Measurements from ENCODE around the gene RHD. TPM values are rescaled to one million over a fixed set of nuclear protein-coding genes. Genes with fewer than 3 reads are reported as not detected.
"Not testable (repeated sequence)": the region's sequence is repeated elsewhere in the genome, so short reads cannot be mapped to it uniquely, and the experiment has no call there.

The RHD gene
- total RNA-seq, 4 donors from 2014 or later: not detected

GRCh38 chr1:25356441-25356840 is 84.1 kb downstream of the RHD start:
- H3K27me3 ChIP-seq: no peaks in the 10 kb centered on the region
- TF ChIP-seq POLR2AphosphoS5 (IDR thresholded peaks at IDR 0.05) (no peak), CTCF (IDR thresholded peaks at IDR 0.05) (no peak), EP300 (IDR thresholded peaks at IDR 0.05; ENCODE audit: low read depth) (no peak), POLR2A (IDR thresholded peaks at IDR 0.05) (no peak)
- DNase-seq: no peak
- H3K27ac ChIP-seq: no peak overlapping the region
- no peak overlapping the region for H3K4me3 ChIP-seq
- in situ Hi-C loops (cut with MboI; ENCODE audit: low pct_ligation_motif_present in 1 of 4, low pct_unique_long_range_greater_than_20kb in 1 of 4, low sequenced_read_pairs in 3 of 4): no loop called here
- peaks cover 0 to 63% (median 30%) of the 10 kb centered on the region in 4 donors for H3K36me3 ChIP-seq
- H3K4me1 ChIP-seq: no peaks in the 10 kb centered on the region
- intact Hi-C loops (cut with DNase I; ENCODE audit: low total_unique reads): no loop called here
- no peaks in the 10 kb centered on the region for H3K9me3 ChIP-seq

GRCh38 chr1:25356848-25357247 is 84.5 kb downstream of the RHD start:
- no peaks in the 10 kb centered on the region for H3K4me1 ChIP-seq
- in situ Hi-C loops (cut with MboI; ENCODE audit: low pct_ligation_motif_present in 1 of 4, low pct_unique_long_range_greater_than_20kb in 1 of 4, low sequenced_read_pairs in 3 of 4): no loop called here

GRCh38 chr1:25360596-25361581 is 88.6 kb downstream of the RHD start:
- Histone ChIP-seq H3K4me3 (no peak overlapping the region), H3K27me3 (no peaks in the 10 kb centered on the region), H3K9me3 (no peaks in the 10 kb centered on the region), H3K27ac (peak overlapping the region in 1 of 4 donors; percentile 1), H3K4me1 (no peaks in the 10 kb centered on the region), H3K36me3 (peaks cover 0 to 40% (median 19%) of the 10 kb centered on the region in 4 donors)
- intact Hi-C loops (cut with DNase I; ENCODE audit: low total_unique reads): no loop called here
- no peak for TF ChIP-seq POLR2A (IDR thresholded peaks at IDR 0.05)
- TF ChIP-seq CTCF (IDR thresholded peaks at IDR 0.05): no peak
- TF ChIP-seq EP300 (IDR thresholded peaks at IDR 0.05; ENCODE audit: low read depth): no peak
- no peak for TF ChIP-seq POLR2AphosphoS5 (IDR thresholded peaks at IDR 0.05)
- DNase-seq: no peak
- WGBS, 2 donors (ENCODE audit: low coverage in 1 of 2): 82 to 90% methylated on average over 6 to 7 of the region's 7 CpGs
- in situ Hi-C loops (cut with MboI; ENCODE audit: low pct_ligation_motif_present in 1 of 4, low pct_unique_long_range_greater_than_20kb in 1 of 4, low sequenced_read_pairs in 3 of 4): no loop called here

More at GRCh38 chr1:25356848-25357247, 84.5 kb downstream of the RHD start:
- peaks cover 0 to 67% (median 32%) of the 10 kb centered on the region in 4 donors for H3K36me3 ChIP-seq
- no peak overlapping the region for H3K27ac ChIP-seq
- no peaks in the 10 kb centered on the region for H3K27me3 ChIP-seq
- H3K9me3 ChIP-seq: no peaks in the 10 kb centered on the region
- no peak overlapping the region for H3K4me3 ChIP-seq
- TF ChIP-seq CTCF (IDR thresholded peaks at IDR 0.05): no peak
- no peak for TF ChIP-seq EP300 (IDR thresholded peaks at IDR 0.05; ENCODE audit: low read depth)
- TF ChIP-seq POLR2A (IDR thresholded peaks at IDR 0.05): no peak
- TF ChIP-seq POLR2AphosphoS5 (IDR thresholded peaks at IDR 0.05): no peak
- WGBS, 2 donors (ENCODE audit: low coverage in 1 of 2): 100% methylated on average over 1 of the region's 1 CpG
- DNase-seq: no peak
- intact Hi-C loops (cut with DNase I; ENCODE audit: low total_unique reads): no loop called here

- no peak for TF ChIP-seq POLR2A (IDR thresholded peaks at IDR 0.05)
- no peak for TF ChIP-seq CTCF (IDR thresholded peaks at IDR 0.05)
- no peak for TF ChIP-seq POLR2AphosphoS5 (IDR thresholded peaks at IDR 0.05)
- TF ChIP-seq EP300 (IDR thresholded peaks at IDR 0.05; ENCODE audit: low read depth): no peak
- intact Hi-C loops (cut with DNase I; ENCODE audit: low total_unique reads) (no loop called here), in situ Hi-C loops (cut with MboI; ENCODE audit: low pct_ligation_motif_present in 1 of 4, low pct_unique_long_range_greater_than_20kb in 1 of 4, low sequenced_read_pairs in 3 of 4) (no loop called here)
- Histone ChIP-seq H3K27me3 (no peaks in the 10 kb centered on the region), H3K4me3 (no peak overlapping the region), H3K36me3 (peaks cover 0 to 34% (median 14%) of the 10 kb centered on the region in 4 donors), H3K4me1 (no peaks in the 10 kb centered on the region), H3K27ac (peak overlapping the region in 1 of 4 donors; percentile 19), H3K9me3 (no peaks in the 10 kb centered on the region)
- no peak for DNase-seq
- WGBS, 2 donors (ENCODE audit: low coverage in 1 of 2): 71 to 85% methylated on average over 2 of the region's 2 CpGs
Measured at GRCh38 chr1:25361901-25362300, 89.6 kb downstream of the RHD start.

- H3K9me3 ChIP-seq; in situ Hi-C loops (cut with MboI; ENCODE audit: low pct_ligation_motif_present in 1 of 4, low pct_unique_long_range_greater_than_20kb in 1 of 4, low sequenced_read_pairs in 3 of 4); DNase-seq; intact Hi-C loops (cut with DNase I; ENCODE audit: low total_unique reads); H3K27ac ChIP-seq; H3K4me1 ChIP-seq; H3K4me3 ChIP-seq; H3K27me3 ChIP-seq: not testable (repeated sequence)
- peaks cover 0 to 28% (median 12%) of the 10 kb centered on the region in 4 donors for H3K36me3 ChIP-seq
- no CpG with 5 or more reads among the region's 17 CpGs for whole genome bisulfite sequencing, 2 donors (ENCODE audit: low coverage in 1 of 2)
Measured at GRCh38 chr1:25362634-25363559, 90.6 kb downstream of the RHD start.
